Measurements from ENCODE around the gene SBNO2. TPM values are rescaled to one million over a fixed set of nuclear protein-coding genes. Genes with fewer than 3 reads are reported as not detected.
"Not testable (repeated sequence)": the region's sequence is repeated elsewhere in the genome, so short reads cannot be mapped to it uniquely, and the experiment has no call there.

SBNO2 gene
- total RNA-seq, 1 experiment from 2014 or later, result 22.7 TPM

- no peak for DNase-seq
Measured at GRCh38 chr19:1211494-1212234, 37.6 kb upstream of the SBNO2 start.

GRCh38 chr19:1210227-1210538, 36.1 kb upstream of the SBNO2 start:
- no peak for DNase-seq
- Histone ChIP-seq H3K36me3 (peaks cover 8% of the 10 kb centered on the region), H3K4me3 (no peak overlapping the region), H3K9me3 (no peaks in the 10 kb centered on the region), H3K27me3 (no peaks in the 10 kb centered on the region)

More at GRCh38 chr19:1211494-1212234, 37.6 kb upstream of the SBNO2 start:
- H3K27me3 ChIP-seq, result no peaks in the 10 kb centered on the region
- H3K9me3 ChIP-seq, result no peaks in the 10 kb centered on the region
- H3K36me3 ChIP-seq, result peaks cover 8% of the 10 kb centered on the region
- no peak overlapping the region for H3K4me3 ChIP-seq

- H3K4me3 ChIP-seq, H3K36me3 ChIP-seq, DNase-seq, H3K9me3 ChIP-seq, H3K27me3 ChIP-seq: not testable (repeated sequence)
Measured at GRCh38 chr19:1208830-1209229, 34.8 kb upstream of the SBNO2 start.

- H3K9me3 ChIP-seq, result no peaks in the 10 kb centered on the region
- peak overlapping the region; percentile 57 for H3K4me3 ChIP-seq
- DNase-seq, result no peak
- no peaks in the 10 kb centered on the region for H3K27me3 ChIP-seq
- H3K36me3 ChIP-seq, result peaks cover 2% of the 10 kb centered on the region; the same call in 1 of the 2 replicates
Measured at GRCh38 chr19:1206864-1207450, 32.9 kb upstream of the SBNO2 start.

GRCh38 chr19:1206150-1206863, 32.2 kb upstream of the SBNO2 start:
- Histone ChIP-seq H3K36me3 (peaks cover 2% of the 10 kb centered on the region; the same call in 1 of the 2 replicates), H3K9me3 (no peaks in the 10 kb centered on the region), H3K4me3 (peak overlapping the region; percentile 57), H3K27me3 (no peaks in the 10 kb centered on the region)
- no peak for DNase-seq

GRCh38 chr19:1205114-1206099, 31.3 kb upstream of the SBNO2 start, which contains the start of gene STK11:
STK11 (plus strand) TSS chr19:1205778; CDS start chr19:1206914, 1,136 bp downstream.
- Histone ChIP-seq H3K27me3 (no peaks in the 10 kb centered on the region), H3K9me3 (no peaks in the 10 kb centered on the region), H3K4me3 (peak within 1 kb of the TSS; percentile 57), H3K36me3 (peaks cover 2% of the 10 kb centered on the region; the same call in 1 of the 2 replicates)
- DNase-seq, result peak; percentile 97

GRCh38 chr19:1200614-1201013, 26.5 kb upstream of the SBNO2 start:
- peak; percentile 59 for DNase-seq
- H3K36me3 ChIP-seq, H3K4me3 ChIP-seq, H3K9me3 ChIP-seq, H3K27me3 ChIP-seq: not testable (repeated sequence)

GRCh38 chr19:1199531-1199930, 25.5 kb upstream of the SBNO2 start:
- no peak for DNase-seq
- Histone ChIP-seq H3K36me3 (no peaks in the 10 kb centered on the region), H3K4me3 (no peak overlapping the region), H3K27me3 (no peaks in the 10 kb centered on the region), H3K9me3 (no peaks in the 10 kb centered on the region)

- no peaks in the 10 kb centered on the region for H3K9me3 ChIP-seq
- no peaks in the 10 kb centered on the region for H3K36me3 ChIP-seq
- no peaks in the 10 kb centered on the region for H3K27me3 ChIP-seq
- no peak for DNase-seq
- no peak overlapping the region for H3K4me3 ChIP-seq
Measured at GRCh38 chr19:1189419-1189818, 15.4 kb upstream of the SBNO2 start.

- H3K27me3 ChIP-seq, result no peaks in the 10 kb centered on the region
- DNase-seq, result peak; percentile 48
- H3K9me3 ChIP-seq, result no peaks in the 10 kb centered on the region
- H3K36me3 ChIP-seq, result no peaks in the 10 kb centered on the region
- no peak overlapping the region for H3K4me3 ChIP-seq
Measured at GRCh38 chr19:1183543-1184172, 9.6 kb upstream of the SBNO2 start.

- H3K36me3 ChIP-seq, result no peaks in the 10 kb centered on the region
- H3K27me3 ChIP-seq, result no peaks in the 10 kb centered on the region
- no peak overlapping the region for H3K4me3 ChIP-seq
- no peaks in the 10 kb centered on the region for H3K9me3 ChIP-seq
- DNase-seq, result no peak
Measured at GRCh38 chr19:1182727-1183126, 8.7 kb upstream of the SBNO2 start.

GRCh38 chr19:1182068-1182467, 8.0 kb upstream of the SBNO2 start:
- Histone ChIP-seq H3K9me3 (no peaks in the 10 kb centered on the region), H3K27me3 (no peaks in the 10 kb centered on the region), H3K36me3 (no peaks in the 10 kb centered on the region), H3K4me3 (no peak overlapping the region)
- DNase-seq, result no peak

GRCh38 chr19:1181606-1182005, 7.5 kb upstream of the SBNO2 start:
- no peaks in the 10 kb centered on the region for H3K9me3 ChIP-seq
- no peaks in the 10 kb centered on the region for H3K27me3 ChIP-seq
- no peak for DNase-seq
- no peak overlapping the region for H3K4me3 ChIP-seq
- no peaks in the 10 kb centered on the region for H3K36me3 ChIP-seq

- H3K27me3 ChIP-seq, result no peaks in the 10 kb centered on the region
- peak overlapping the region; percentile 32 for H3K4me3 ChIP-seq
- H3K36me3 ChIP-seq, result no peaks in the 10 kb centered on the region
- H3K9me3 ChIP-seq, result no peaks in the 10 kb centered on the region
- DNase-seq, result peak; percentile 94
Measured at GRCh38 chr19:1177322-1178114, 3.5 kb upstream of the SBNO2 start.

GRCh38 chr19:1173159-1173844, 766 bp downstream of the SBNO2 start:
- peaks cover 16% of the 10 kb centered on the region for H3K36me3 ChIP-seq
- no peaks in the 10 kb centered on the region for H3K9me3 ChIP-seq
- no peaks in the 10 kb centered on the region for H3K27me3 ChIP-seq
- no peak for DNase-seq
- H3K4me3 ChIP-seq, result peak overlapping the region; percentile 67

Measured in MG63 (cell line).